ENCODE measurements around the gene CD9. TPM values are rescaled to one million over a fixed set of nuclear protein-coding genes. Genes with fewer than 3 reads are reported as not detected.

The CD9 gene
- total RNA-seq, 2 donors from 2014 or later: 66.6 to 91.3 TPM

- no peak overlapping the region for H3K4me3 ChIP-seq
- intact Hi-C loops (cut with DNase I): loop anchor here (10.0 kb wide), 1 partner anchor 134 kb away; no protein-coding TSS in a partner anchor
- peak overlapping the region in 1 of 4 donors; percentile 80 for H3K27ac ChIP-seq
- 93 to 97% methylated on average over 4 to 6 of the region's 6 CpGs for WGBS, 2 donors
- no peaks in the 10 kb centered on the region for H3K36me3 ChIP-seq (replicated peaks in 1 of 2; ENCODE audit: insufficient read depth in 1 of 2, low read depth in 2 of 2)
- no peak for DNase-seq
- no peak for ATAC-seq
- H3K9me3 ChIP-seq: no peaks in the 10 kb centered on the region
- TF ChIP-seq POLR2A (IDR thresholded peaks at IDR 0.05) (no peak), CTCF (IDR thresholded peaks at IDR 0.05) (no peak)
- peaks cover 35% of the 10 kb centered on the region for H3K4me1 ChIP-seq
- H3K27me3 ChIP-seq: no peaks in the 10 kb centered on the region
Observed at GRCh38 chr12:6198556-6198955, 1.6 kb upstream of the CD9 start.

- no peak for TF ChIP-seq POLR2A (IDR thresholded peaks at IDR 0.05)
- TF ChIP-seq CTCF (IDR thresholded peaks at IDR 0.05): no peak
- H3K4me3 ChIP-seq: no peak overlapping the region
- H3K9me3 ChIP-seq: no peaks in the 10 kb centered on the region
- H3K27ac ChIP-seq: peak overlapping the region; percentile 35 to 88 (median 78)
- H3K4me1 ChIP-seq: peaks cover 36% of the 10 kb centered on the region
- DNase-seq (no peak), ATAC-seq (no peak)
- intact Hi-C loops (cut with DNase I): loop anchor here (10.0 kb wide), 1 partner anchor 134 kb away; no protein-coding TSS in a partner anchor
- no peaks in the 10 kb centered on the region for H3K36me3 ChIP-seq (replicated peaks in 1 of 2; ENCODE audit: insufficient read depth in 1 of 2, low read depth in 2 of 2)
- 68 to 75% methylated on average over 10 of the region's 10 CpGs for WGBS, 2 donors
- no peaks in the 10 kb centered on the region for H3K27me3 ChIP-seq
Observed at GRCh38 chr12:6198985-6199530, 1.1 kb upstream of the CD9 start.

- Histone ChIP-seq H3K27ac (peak overlapping the region; percentile 35 to 88 (median 78)), H3K9me3 (no peaks in the 10 kb centered on the region), H3K4me3 (peak overlapping the region; percentile 11 to 15), H3K27me3 (no peaks in the 10 kb centered on the region), H3K4me1 (peaks cover 40% of the 10 kb centered on the region), H3K36me3 (replicated peaks in 1 of 2; ENCODE audit: insufficient read depth in 1 of 2, low read depth in 2 of 2) (no peaks in the 10 kb centered on the region)
- WGBS, 2 donors: 16 to 24% methylated on average over 14 to 33 of the region's 42 CpGs
- TF ChIP-seq CTCF (IDR thresholded peaks at IDR 0.05) (no peak), POLR2A (IDR thresholded peaks at IDR 0.05) (peak in 2 of 3 donors; percentile 60 to 71)
- peak; percentile 27 for ATAC-seq
- intact Hi-C loops (cut with DNase I): loop anchor here (5.0 to 10.0 kb wide), 2 partner anchors 73 to 135 kb away; no protein-coding TSS in a partner anchor
- DNase-seq: peak; percentile 39 to 64 (median 52)
Observed at GRCh38 chr12:6199531-6200255, 507 bp upstream of the CD9 start.

- H3K27ac ChIP-seq: peak overlapping the region; percentile 35 to 88 (median 78)
- H3K4me1 ChIP-seq: peaks cover 38% of the 10 kb centered on the region
- peak overlapping the region; percentile 32 to 81 for H3K4me3 ChIP-seq
- H3K9me3 ChIP-seq: no peaks in the 10 kb centered on the region
- H3K36me3 ChIP-seq (replicated peaks in 1 of 2; ENCODE audit: insufficient read depth in 1 of 2, low read depth in 2 of 2): no peaks in the 10 kb centered on the region
- ATAC-seq: peak; percentile 22
- WGBS, 2 donors: 8% methylated on average over 15 of the region's 15 CpGs; no CpG with 5 or more reads in 1 of the 2 donors
- intact Hi-C loops (cut with DNase I): loop anchor here (5.0 kb wide), 1 partner anchor 71 kb away; no protein-coding TSS in a partner anchor
- peak; percentile 45 to 55 (median 50) for DNase-seq
- H3K27me3 ChIP-seq: no peaks in the 10 kb centered on the region
- peak in 1 of 3 donors; percentile 24 for TF ChIP-seq POLR2A (IDR thresholded peaks at IDR 0.05)
- TF ChIP-seq CTCF (IDR thresholded peaks at IDR 0.05): peak in 1 of 7 experiments; percentile 18
Observed at GRCh38 chr12:6201213-6201608, 1.0 kb downstream of the CD9 start.
